AG09309 (cell line): Measurements from ENCODE around the gene NEURL1B.

Source experiments
- DNase-seq: peaks from one replicate; pipeline ENCODE4 v3.0.0-alpha.2; 2010; ENCODE audit warnings: low read depth
- H3K4me3 ChIP-seq: 2 replicates; pipeline ENCODE4 v1.5.1; 2011; ENCODE audit warnings: mild to moderate bottlenecking, low read depth, low read length, moderate library complexity; ENCODE audit not compliant: control insufficient read depth
- TF ChIP-seq, protein P1 (sequence below): IDR thresholded peaks from 2 replicates; pipeline ENCODE4 v1.5.1; 2011; ENCODE audit warnings: mild to moderate bottlenecking, low read depth, low read length, inconsistent platforms; ENCODE audit not compliant: insufficient read depth, control insufficient read depth; ENCODE audit errors: missing control alignments

NEURL1B gene

DNA sequence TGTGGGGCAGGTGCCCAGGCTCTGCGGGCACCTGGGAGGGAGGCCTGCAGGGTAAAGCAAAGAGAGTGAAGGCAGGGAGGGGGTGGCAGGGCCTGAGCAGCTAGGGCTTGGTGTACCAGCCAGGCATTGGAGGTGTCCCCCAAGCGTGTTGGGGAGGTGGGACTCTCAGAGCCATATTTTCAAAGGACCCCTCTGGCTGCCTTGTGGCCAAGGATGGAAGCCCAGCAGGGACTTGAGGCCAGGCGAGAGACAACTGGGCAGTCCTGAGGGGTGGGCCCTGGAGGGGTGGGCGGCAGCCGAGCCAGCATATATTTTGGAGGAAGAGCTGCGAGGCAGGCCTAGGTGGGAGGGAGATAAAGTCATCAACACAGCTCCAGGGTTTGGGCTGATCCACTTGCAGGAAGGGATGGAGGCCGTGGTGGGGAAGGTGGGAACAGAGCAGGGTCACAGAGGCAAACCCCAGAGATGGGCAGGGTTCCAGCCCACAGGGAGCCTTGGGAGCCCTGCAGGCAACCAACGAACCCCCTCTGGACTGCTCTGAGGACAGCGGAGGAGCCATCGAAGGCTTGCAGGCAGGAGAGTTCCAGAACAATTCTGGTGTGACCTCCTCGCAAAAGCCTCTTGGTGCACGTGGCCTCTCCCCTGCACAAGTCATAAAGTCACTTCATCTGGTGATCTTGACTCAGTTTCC, 94.2 kb downstream of the NEURL1B start:
- TF ChIP-seq, protein P1, sequence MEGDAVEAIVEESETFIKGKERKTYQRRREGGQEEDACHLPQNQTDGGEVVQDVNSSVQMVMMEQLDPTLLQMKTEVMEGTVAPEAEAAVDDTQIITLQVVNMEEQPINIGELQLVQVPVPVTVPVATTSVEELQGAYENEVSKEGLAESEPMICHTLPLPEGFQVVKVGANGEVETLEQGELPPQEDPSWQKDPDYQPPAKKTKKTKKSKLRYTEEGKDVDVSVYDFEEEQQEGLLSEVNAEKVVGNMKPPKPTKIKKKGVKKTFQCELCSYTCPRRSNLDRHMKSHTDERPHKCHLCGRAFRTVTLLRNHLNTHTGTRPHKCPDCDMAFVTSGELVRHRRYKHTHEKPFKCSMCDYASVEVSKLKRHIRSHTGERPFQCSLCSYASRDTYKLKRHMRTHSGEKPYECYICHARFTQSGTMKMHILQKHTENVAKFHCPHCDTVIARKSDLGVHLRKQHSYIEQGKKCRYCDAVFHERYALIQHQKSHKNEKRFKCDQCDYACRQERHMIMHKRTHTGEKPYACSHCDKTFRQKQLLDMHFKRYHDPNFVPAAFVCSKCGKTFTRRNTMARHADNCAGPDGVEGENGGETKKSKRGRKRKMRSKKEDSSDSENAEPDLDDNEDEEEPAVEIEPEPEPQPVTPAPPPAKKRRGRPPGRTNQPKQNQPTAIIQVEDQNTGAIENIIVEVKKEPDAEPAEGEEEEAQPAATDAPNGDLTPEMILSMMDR: no peak
- no peak overlapping the region for H3K4me3 ChIP-seq
- no peak for DNase-seq

DNA sequence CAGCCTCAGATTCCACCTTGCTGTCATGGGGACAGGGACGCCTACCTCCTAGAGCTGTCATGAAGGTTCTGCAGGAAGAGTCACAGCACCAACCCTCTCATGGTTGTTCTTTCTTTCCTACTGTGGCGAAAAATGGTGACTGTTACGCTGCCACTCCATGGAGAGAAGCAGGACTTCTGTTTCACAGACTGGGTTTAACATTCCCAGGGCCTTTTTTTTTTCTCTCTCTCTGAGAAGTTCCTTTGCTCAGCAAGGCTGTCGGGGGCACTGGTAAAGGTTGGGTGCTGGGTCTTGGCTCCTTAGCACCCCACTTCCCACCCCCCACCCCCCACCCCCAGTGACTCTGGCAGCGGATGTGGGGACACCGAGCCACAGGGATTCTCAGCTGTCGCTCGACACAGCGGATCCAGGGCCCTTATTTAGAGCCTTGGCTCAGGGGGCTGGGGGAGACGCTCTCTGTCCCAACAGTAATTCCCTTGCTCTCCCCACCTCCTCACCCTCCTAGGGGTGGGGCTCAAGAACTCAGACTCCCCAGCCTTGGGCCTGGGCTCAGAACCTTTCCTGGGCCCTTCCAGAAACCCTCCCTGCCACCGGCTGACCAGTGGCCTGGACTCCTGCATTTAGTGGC, 95.6 kb downstream of the NEURL1B start:
- no peak overlapping the region for H3K4me3 ChIP-seq
- TF ChIP-seq, protein P1: no peak
- no peak for DNase-seq

DNA sequence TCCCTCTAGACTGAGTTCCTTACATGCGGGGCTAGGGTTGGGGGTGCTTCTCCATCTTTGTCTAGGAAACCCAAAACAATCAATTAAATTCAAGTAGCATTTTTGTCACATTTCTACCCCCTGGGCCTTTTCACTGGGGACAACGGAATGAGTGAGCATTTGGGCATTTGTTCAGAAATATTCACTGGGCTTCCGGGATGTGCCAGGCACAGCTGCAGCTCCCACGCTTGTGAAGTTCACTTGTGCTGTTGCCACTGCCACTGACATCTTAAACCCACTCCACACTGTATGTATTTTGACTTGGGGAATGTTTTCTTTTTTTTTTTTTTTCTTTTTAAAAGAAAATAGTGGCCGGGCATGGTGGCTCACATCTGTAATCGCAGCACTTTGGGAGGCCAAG, 98.3 kb downstream of the NEURL1B start:
- TF ChIP-seq, protein P1: no peak
- DNase-seq: no peak
- no peak overlapping the region for H3K4me3 ChIP-seq

DNA sequence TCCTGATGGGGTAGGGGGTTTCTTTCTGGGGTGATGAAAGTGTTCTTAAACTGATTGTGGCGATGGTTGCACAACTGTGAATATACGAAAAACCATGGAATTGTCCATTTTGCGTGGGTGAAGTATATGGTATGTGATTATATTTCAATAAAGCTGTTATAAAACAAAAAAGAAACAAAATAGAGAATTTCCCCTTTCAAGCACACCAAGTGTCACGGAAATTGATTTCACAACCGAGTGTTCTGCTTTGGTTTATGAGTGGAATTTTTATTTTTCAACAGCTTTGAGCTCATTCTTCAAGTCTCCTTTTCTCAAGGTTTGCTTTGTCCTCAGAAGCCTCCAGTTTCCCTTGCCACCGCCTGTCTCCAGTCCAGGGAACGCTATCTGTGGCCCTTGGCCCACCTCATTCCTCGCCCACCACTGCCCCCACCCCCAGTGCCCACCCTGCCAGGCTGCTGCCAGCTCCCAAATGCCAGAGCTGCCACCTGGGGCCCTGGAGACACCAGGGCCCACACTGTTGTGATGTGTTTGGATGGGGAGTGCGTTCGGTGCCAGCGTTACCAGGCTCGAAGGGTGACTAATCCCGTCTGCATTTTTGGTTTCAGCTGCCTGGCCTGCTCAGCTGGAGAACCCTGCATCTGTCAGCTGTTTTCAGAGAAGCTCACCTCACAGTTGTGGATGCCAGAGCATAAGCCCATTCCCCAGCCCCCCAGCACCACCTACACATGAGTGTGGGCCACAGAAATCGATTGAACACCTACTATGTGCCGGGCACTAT, 99.6 kb downstream of the NEURL1B start:
- DNase-seq: peak; percentile 89
- TF ChIP-seq, protein P1: no peak
- no peak overlapping the region for H3K4me3 ChIP-seq
